B cell (primary cell): ENCODE results near the gene OR51B4. TPM values are rescaled to one million over a fixed set of nuclear protein-coding genes. Genes with fewer than 3 reads are reported as not detected.

Experiments used
- ATAC-seq: fragments of 200-7000 bp; cut with Tn5 transposase; one replicate; pipeline ENCODE4 v1.10.0; 2021; ENCODE audit warnings: low read depth, mild to moderate bottlenecking, moderate number of reproducible peaks, moderate library complexity
- CTCF ChIA-PET: fragments of 350-600 bp; sonication (Branson Sonifier 250); formaldehyde crosslinking; loops from one replicate; lab custom pipeline; 2021; ENCODE audit warnings: antibody characterized with exemption, inconsistent platforms; lab: Charles Lee
- POLR2A ChIA-PET: fragments of 350-600 bp; sonication (Branson Sonifier 250); formaldehyde crosslinking; loops from one replicate; lab custom pipeline; 2021; ENCODE audit warnings: antibody characterized with exemption; lab: Charles Lee
- DNase-seq: peaks from one replicate; pipeline ENCODE4 v3.0.0; 2013
- H2AFZ ChIP-seq: 2 replicates; pipeline ENCODE4 v1.6.1; 2012; ENCODE audit warnings: mild to moderate bottlenecking, low read depth, low read length; ENCODE audit not compliant: insufficient read depth, poor library complexity, severe bottlenecking
- H3K27ac ChIP-seq, 2 donors: 1 replicate in 1 of 2; 2 replicates in 1 of 2; pipeline ENCODE4 v1.5.1; 2012 to 2013; ENCODE audit warnings: low read length in 2 of 2, mild to moderate bottlenecking in 2 of 2, moderate library complexity in 1 of 2
- H3K27me3 ChIP-seq, 4 experiments: fragments of 200-600 bp in 1 of 4; sonication (generic) in 1 of 4; replicated peaks in 1 of 4; 1 replicate in 2 of 4; 2 replicates in 2 of 4; pipeline versions ENCODE4 v1.6.1 to v1.7.0; 2013 to 2016; ENCODE audit warnings: low read length in 3 of 4, mild to moderate bottlenecking in 2 of 4, mixed read lengths in 1 of 4, moderate library complexity in 1 of 4; ENCODE audit not compliant: insufficient read depth in 4 of 4, control insufficient read depth in 3 of 4; ENCODE audit errors: control extremely low read depth in 1 of 4
- H3K36me3 ChIP-seq, 2 experiments: replicated peaks in 1 of 2; 1 replicate in 1 of 2; 2 replicates in 1 of 2; pipeline versions ENCODE4 v1.6.1 to v1.7.1; 2013; ENCODE audit warnings: low read length in 1 of 2; ENCODE audit not compliant: insufficient read depth in 2 of 2, control insufficient read depth in 1 of 2; ENCODE audit errors: control extremely low read depth in 1 of 2, extremely low read depth in 1 of 2
- H3K4me1 ChIP-seq, 2 donors: fragments of 200-600 bp in 1 of 2; sonication (generic) in 1 of 2; 1 replicate in 1 of 2; 2 replicates in 1 of 2; pipeline versions ENCODE4 v1.5.1 to v1.6.1; 2013 to 2017; ENCODE audit warnings: low read length in 2 of 2; ENCODE audit not compliant: control insufficient read depth in 2 of 2, insufficient read depth in 2 of 2
- H3K4me2 ChIP-seq: replicated peaks from 2 replicates; pipeline ENCODE3; 2012; ENCODE audit warnings: mild to moderate bottlenecking, low read depth, low read length; ENCODE audit not compliant: poor library complexity, severe bottlenecking
- H3K4me3 ChIP-seq, 5 experiments: fragments of 200-600 bp in 1 of 5; sonication (generic) in 1 of 5; 1 replicate in 3 of 5; 2 replicates in 2 of 5; pipeline versions ENCODE4 v1.5.1 to v1.7.0; 2011 to 2016; ENCODE audit warnings: low read length in 4 of 5, mild to moderate bottlenecking in 4 of 5, low read depth in 2 of 5, control low read depth in 1 of 5, moderate library complexity in 1 of 5; ENCODE audit not compliant: insufficient read depth in 1 of 5; ENCODE audit errors: control extremely low read depth in 1 of 5, extremely low read depth in 1 of 5
- H3K79me2 ChIP-seq: fragments of 200-600 bp; sonication (generic); one replicate; pipeline ENCODE4 v1.6.0; 2016; ENCODE audit warnings: low read length; ENCODE audit not compliant: control insufficient read depth, insufficient read depth
- H3K9ac ChIP-seq: fragments of 200-600 bp; sonication (generic); 2 replicates; pipeline ENCODE4 v1.6.1; 2017; ENCODE audit warnings: mild to moderate bottlenecking, low read length, moderate library complexity
- H3K9me3 ChIP-seq, 3 donors: one replicate each; pipeline versions ENCODE4 v1.6.1 to v1.7.1; 2013; ENCODE audit warnings: low read length in 2 of 3; ENCODE audit not compliant: control insufficient read depth in 2 of 3, insufficient read depth in 1 of 3; ENCODE audit errors: control extremely low read depth in 1 of 3
- H4K20me1 ChIP-seq: 2 replicates; pipeline ENCODE4 v1.6.0; 2012; ENCODE audit warnings: mild to moderate bottlenecking, low read length; ENCODE audit not compliant: insufficient read depth, control insufficient read depth, poor library complexity, severe bottlenecking
- H3K27ac Mint-ChIP-seq: one replicate; pipeline ENCODE4 v1.8.0; 2021; ENCODE audit warnings: mixed read lengths
- H3K27me3 Mint-ChIP-seq: one replicate; pipeline ENCODE4 v1.8.0; 2021; ENCODE audit warnings: mixed read lengths
- H3K4me1 Mint-ChIP-seq: one replicate; pipeline ENCODE4 v1.8.0; 2021; ENCODE audit warnings: mixed read lengths
- H3K4me3 Mint-ChIP-seq: one replicate; pipeline ENCODE4 v1.8.0; 2021; ENCODE audit warnings: mixed read lengths
- H3K9me3 Mint-ChIP-seq: one replicate; pipeline ENCODE4 v1.8.0; 2022; ENCODE audit warnings: mixed read lengths; ENCODE audit not compliant: insufficient read depth
- CTCF ChIP-seq: fragments of 200-600 bp; IDR thresholded peaks from one replicate; pipeline ENCODE4 v1.8.0; 2022; ENCODE audit warnings: antibody characterized with exemption, mild to moderate bottlenecking
- EZH2 ChIP-seq: IDR thresholded peaks from 2 replicates; pipeline ENCODE4 v1.6.1; 2012; ENCODE audit warnings: borderline replicate concordance, low read depth, mild to moderate bottlenecking, moderate library complexity, low read length; ENCODE audit not compliant: insufficient read depth, poor library complexity, severe bottlenecking
- WGBS: methylation state at CpG from one replicate; pipeline ENCODE4 v1.1.5; 2013; ENCODE audit warnings: missing lambda C conversion rate; ENCODE audit not compliant: insufficient coverage; 5-methylcytosine and 5-hydroxymethylcytosine counted together
- intact Hi-C: fragments of 100-400 bp; cut with micrococcal nuclease; formaldehyde crosslinking; loops from one replicate; pipeline ENCODE4 v1.10.0; 2022
- polyA plus RNA-seq: library from polyadenylated mRNA; depleted of rRNA; stranded (reverse); fragments of >200 nt; gene quantifications from 2 replicates; pipeline ENCODE4 v1.2.3, GENCODE V29; 2012
- total RNA-seq, 2 donors: library from RNA; stranded (reverse); fragments of 120-200 nt in 1 of 2; gene quantifications; 1 replicate in 1 of 2; 2 replicates in 1 of 2; pipeline versions ENCODE4 v1.2.3 to v1.2.4, GENCODE V29; 2013 to 2022

The OR51B4 gene
- total and polyA plus RNA-seq, 2 donors (not counting 1 experiment from before 2014, with no cell fraction given): 0.21 TPM; not detected in 1

GRCh38 chr11:5276697-5277096 is 25.0 kb downstream of the OR51B4 start:
- CTCF ChIA-PET: no interaction called here
- H3K27ac Mint-ChIP-seq: no peak overlapping the region
- no peaks in the 10 kb centered on the region for H3K36me3 ChIP-seq
- DNase-seq: no peak
- no peak for TF ChIP-seq CTCF
- TF ChIP-seq EZH2: no peak
- POLR2A ChIA-PET: no interaction called here
- H4K20me1 ChIP-seq: no peaks in the 10 kb centered on the region
- no peak overlapping the region for H3K4me3 Mint-ChIP-seq
- ATAC-seq: no peak
- no peak overlapping the region for H3K4me3 ChIP-seq
- 60% methylated on average over 1 of the region's 2 CpGs for WGBS
- H2AFZ ChIP-seq: no peak overlapping the region
- H3K4me1 Mint-ChIP-seq: no peaks in the 10 kb centered on the region
- no peak overlapping the region for H3K4me2 ChIP-seq
- no peaks in the 10 kb centered on the region for H3K9me3 ChIP-seq
- H3K27ac ChIP-seq: no peak overlapping the region
- no peaks in the 10 kb centered on the region for H3K9me3 Mint-ChIP-seq
- no peak overlapping the region for H3K9ac ChIP-seq
- H3K4me1 ChIP-seq: no peaks in the 10 kb centered on the region
- H3K27me3 ChIP-seq: peaks cover 0 to 2% (median 0%) of the 10 kb centered on the region in 4 experiments
- no peaks in the 10 kb centered on the region for H3K27me3 Mint-ChIP-seq
- intact Hi-C loops: no loop called here
- H3K79me2 ChIP-seq: no peaks in the 10 kb centered on the region

GRCh38 chr11:5275369-5276110 is 26.2 kb downstream of the OR51B4 start:
- no peak overlapping the region for H2AFZ ChIP-seq
- H3K27me3 ChIP-seq: peaks cover 0 to 2% (median 0%) of the 10 kb centered on the region in 4 experiments
- intact Hi-C loops: no loop called here
- no peaks in the 10 kb centered on the region for H3K9me3 ChIP-seq
- H3K4me3 ChIP-seq: no peak overlapping the region
- no peak for TF ChIP-seq CTCF
- TF ChIP-seq EZH2: no peak
- DNase-seq (no peak), ATAC-seq (no peak)
- no peak overlapping the region for H3K27ac ChIP-seq
- ChIA-PET CTCF (no interaction called here), POLR2A (no interaction called here)
- Mint-ChIP-seq H3K27me3 (no peaks in the 10 kb centered on the region), H3K27ac (no peak overlapping the region), H3K9me3 (no peaks in the 10 kb centered on the region), H3K4me3 (no peak overlapping the region), H3K4me1 (no peaks in the 10 kb centered on the region)
- H4K20me1 ChIP-seq: no peaks in the 10 kb centered on the region
- H3K79me2 ChIP-seq: no peaks in the 10 kb centered on the region
- H3K36me3 ChIP-seq: no peaks in the 10 kb centered on the region
- 83% methylated on average over 3 of the region's 6 CpGs for WGBS
- no peak overlapping the region for H3K9ac ChIP-seq
- no peak overlapping the region for H3K4me2 ChIP-seq
- H3K4me1 ChIP-seq: no peaks in the 10 kb centered on the region
